SK-N-SH treated with all-trans-retinoic acid at 6 μM for 48 hours (cell line): ENCODE results near the gene CIITA.

Experiments used
- BACH2 ChIP-seq: fragments of 250-450 bp; sonication (Bioruptor Pico); IDR thresholded peaks from 2 replicates; pipeline ENCODE4 v1.9.0; 2021; ENCODE audit warnings: mild to moderate bottlenecking, borderline replicate concordance
- CREB5 ChIP-seq: fragments of 250-450 bp; sonication (Bioruptor Pico); IDR thresholded peaks from 2 replicates; pipeline ENCODE4 v1.5.1; 2020; ENCODE audit warnings: low read depth, mild to moderate bottlenecking, moderate library complexity
- CSDC2 ChIP-seq: fragments of 250-450 bp; sonication (Bioruptor Pico); IDR thresholded peaks from 2 replicates; pipeline ENCODE4 v1.5.0; 2020; ENCODE audit warnings: mild to moderate bottlenecking, moderate library complexity
- ESRRG ChIP-seq: fragments of 250-450 bp; sonication (Bioruptor Pico); IDR thresholded peaks from 2 replicates; pipeline ENCODE4 v1.6.1; 2021; ENCODE audit warnings: mild to moderate bottlenecking
- GLIS3 ChIP-seq: fragments of 250-450 bp; sonication (Bioruptor Pico); IDR thresholded peaks from 2 replicates; pipeline ENCODE4 v1.5.0; 2020; ENCODE audit warnings: mild to moderate bottlenecking, moderate library complexity
- ISL1 ChIP-seq: fragments of 250-450 bp; sonication (Bioruptor Pico); IDR thresholded peaks from 2 replicates; pipeline ENCODE4 v2.1.2; 2022; ENCODE audit warnings: mild to moderate bottlenecking, moderate library complexity
- PATZ1 ChIP-seq: fragments of 250-450 bp; sonication (Bioruptor Pico); IDR thresholded peaks from 2 replicates; pipeline ENCODE4 v1.8.0; 2020; ENCODE audit warnings: mild to moderate bottlenecking, moderate library complexity, borderline replicate concordance
- RARB ChIP-seq: fragments of 250-450 bp; sonication (Bioruptor Pico); IDR thresholded peaks from 2 replicates; pipeline ENCODE4 v1.8.0; 2021; ENCODE audit warnings: mild to moderate bottlenecking, moderate library complexity
- TCF4 ChIP-seq: fragments of 250-450 bp; sonication (Bioruptor Pico); IDR thresholded peaks from 2 replicates; pipeline ENCODE4 v1.8.0; 2021; ENCODE audit warnings: mild to moderate bottlenecking, moderate library complexity, borderline replicate concordance
- TSHZ2 ChIP-seq: fragments of 250-450 bp; sonication (Bioruptor Pico); IDR thresholded peaks from 2 replicates; pipeline ENCODE4 v1.5.0; 2020; ENCODE audit warnings: mild to moderate bottlenecking, moderate library complexity
- ZFP30 ChIP-seq: fragments of 450-650 bp; formaldehyde crosslinking; IDR thresholded peaks from 2 replicates; pipeline ENCODE4 v1.5.0; 2022; ENCODE audit warnings: mild to moderate bottlenecking, moderate library complexity
- ZNF70 ChIP-seq: fragments of 450-650 bp; formaldehyde crosslinking; IDR thresholded peaks from 2 replicates; pipeline ENCODE4 v1.5.0; 2020; ENCODE audit warnings: mild to moderate bottlenecking, moderate library complexity

- TF ChIP-seq PATZ1 (CRISPR knock-in tag) (no peak), ISL1 (CRISPR knock-in tag) (no peak), GLIS3 (no peak), ZNF70 (no peak), RARB (CRISPR knock-in tag) (no peak), CSDC2 (no peak), ESRRG (no peak), BACH2 (CRISPR knock-in tag) (no peak), ZFP30 (no peak), CREB5 (no peak), TCF4 (CRISPR knock-in tag) (no peak), TSHZ2 (CRISPR knock-in tag) (no peak)
Observed at GRCh38 chr16:10932959-10933710, 56.1 kb downstream of the CIITA start.
